ENCODE results near the gene ULK4.

Gene ULK4

GRCh38 chr3:41441568-41441967 lies 520.3 kb downstream of the ULK4 start:
- H3K9me3 ChIP-seq = no peaks in the 10 kb centered on the region
- no peaks in the 10 kb centered on the region for H3K36me3 ChIP-seq
- H3K27me3 ChIP-seq = no peaks in the 10 kb centered on the region
- H3K4me1 ChIP-seq (ENCODE audit: control insufficient read depth in 1 of 2, insufficient read depth in 1 of 2, low read depth in 1 of 2, low read length in 1 of 2) = no peaks in the 10 kb centered on the region
- H3K4me3 ChIP-seq (ENCODE audit: low read depth in 1 of 2, low read length in 1 of 2) = no peak overlapping the region
- no peak for TF ChIP-seq CTCF (IDR thresholded peaks at IDR 0.05)
- no peak overlapping the region for H3K27ac ChIP-seq

DNA sequence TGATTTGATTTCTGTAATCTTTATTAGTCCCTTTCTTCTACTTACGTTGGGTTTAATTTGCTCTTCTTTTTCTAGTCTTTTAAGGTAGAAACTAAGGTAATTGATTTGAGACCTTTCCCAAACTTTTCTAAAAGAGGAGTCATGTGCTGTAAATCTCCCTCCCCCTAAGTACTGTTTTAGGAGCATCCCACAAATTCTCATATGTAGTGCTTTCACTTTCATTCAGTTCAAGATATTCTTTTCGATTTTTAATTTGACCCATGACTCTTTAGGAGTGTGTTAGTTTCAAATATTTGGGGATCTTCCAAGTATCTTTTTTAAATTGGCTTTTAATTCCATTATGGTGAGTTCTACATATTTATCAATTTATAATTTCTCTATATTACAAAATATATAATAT lies 520.8 kb downstream of the ULK4 start:
- Histone ChIP-seq H3K36me3 (no peaks in the 10 kb centered on the region), H3K27me3 (no peaks in the 10 kb centered on the region), H3K27ac (no peak overlapping the region), H3K4me3 (ENCODE audit: low read depth in 1 of 2, low read length in 1 of 2) (no peak overlapping the region), H3K9me3 (no peaks in the 10 kb centered on the region), H3K4me1 (ENCODE audit: control insufficient read depth in 1 of 2, insufficient read depth in 1 of 2, low read depth in 1 of 2, low read length in 1 of 2) (no peaks in the 10 kb centered on the region)
- TF ChIP-seq CTCF (IDR thresholded peaks at IDR 0.05) = no peak

- no peak overlapping the region for H3K27ac ChIP-seq
- H3K9me3 ChIP-seq = no peaks in the 10 kb centered on the region
- H3K36me3 ChIP-seq = no peaks in the 10 kb centered on the region
- no peak for TF ChIP-seq CTCF (IDR thresholded peaks at IDR 0.05)
- no peaks in the 10 kb centered on the region for H3K27me3 ChIP-seq
- no peak overlapping the region for H3K4me3 ChIP-seq (ENCODE audit: low read depth in 1 of 2, low read length in 1 of 2)
- H3K4me1 ChIP-seq (ENCODE audit: control insufficient read depth in 1 of 2, insufficient read depth in 1 of 2, low read depth in 1 of 2, low read length in 1 of 2) = no peaks in the 10 kb centered on the region
Measured at GRCh38 chr3:41436983-41437382, 524.9 kb downstream of the ULK4 start.

GRCh38 chr3:41434781-41435180 lies 527.1 kb downstream of the ULK4 start:
- no peaks in the 10 kb centered on the region for H3K9me3 ChIP-seq
- no peak overlapping the region for H3K4me3 ChIP-seq (ENCODE audit: low read depth in 1 of 2, low read length in 1 of 2)
- H3K27ac ChIP-seq = no peak overlapping the region
- TF ChIP-seq CTCF (IDR thresholded peaks at IDR 0.05) = no peak
- H3K27me3 ChIP-seq = no peaks in the 10 kb centered on the region
- no peaks in the 10 kb centered on the region for H3K4me1 ChIP-seq (ENCODE audit: control insufficient read depth in 1 of 2, insufficient read depth in 1 of 2, low read depth in 1 of 2, low read length in 1 of 2)
- no peaks in the 10 kb centered on the region for H3K36me3 ChIP-seq

- Histone ChIP-seq H3K36me3 (no peaks in the 10 kb centered on the region), H3K27me3 (no peaks in the 10 kb centered on the region), H3K27ac (no peak overlapping the region), H3K4me3 (ENCODE audit: low read depth in 1 of 2, low read length in 1 of 2) (no peak overlapping the region), H3K9me3 (no peaks in the 10 kb centered on the region), H3K4me1 (ENCODE audit: control insufficient read depth in 1 of 2, insufficient read depth in 1 of 2, low read depth in 1 of 2, low read length in 1 of 2) (no peaks in the 10 kb centered on the region)
- TF ChIP-seq CTCF (IDR thresholded peaks at IDR 0.05) = no peak
Measured at GRCh38 chr3:41431386-41431785, 530.5 kb downstream of the ULK4 start.

DNA sequence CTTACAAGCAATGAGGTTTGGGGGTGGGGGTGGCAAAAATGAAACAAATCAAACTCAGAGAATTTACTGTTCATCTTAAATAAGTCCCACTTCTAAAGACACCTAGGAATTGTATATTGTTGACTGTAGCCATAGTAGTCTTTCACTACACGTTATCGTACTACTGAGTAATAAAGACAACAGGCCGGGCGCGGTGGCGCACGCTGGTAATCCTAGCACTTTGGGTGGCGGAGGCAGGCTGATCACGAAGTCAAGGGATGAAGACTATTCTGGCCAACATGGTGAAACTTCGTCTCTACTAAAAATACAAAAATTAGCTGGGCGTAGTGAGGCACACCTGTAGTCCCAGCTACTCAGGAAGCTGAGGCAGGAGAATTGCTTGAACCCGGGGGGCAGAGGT lies 531.0 kb downstream of the ULK4 start:
- Histone ChIP-seq H3K4me3 (ENCODE audit: low read depth in 1 of 2, low read length in 1 of 2) (no peak overlapping the region), H3K27ac (no peak overlapping the region), H3K9me3 (no peaks in the 10 kb centered on the region), H3K27me3 (no peaks in the 10 kb centered on the region), H3K36me3 (no peaks in the 10 kb centered on the region), H3K4me1 (ENCODE audit: control insufficient read depth in 1 of 2, insufficient read depth in 1 of 2, low read depth in 1 of 2, low read length in 1 of 2) (no peaks in the 10 kb centered on the region)
- no peak for TF ChIP-seq CTCF (IDR thresholded peaks at IDR 0.05)

Data from neutrophil (primary cell).